HG03064 (cell line): ENCODE data around the gene MRGPRF.

Experiments
- ATAC-seq: cut with Tn5 transposase; IDR thresholded peaks from one replicate; pipeline ENCODE4 v1.9.1; 2021; ENCODE audit warnings: low read depth; ENCODE audit not compliant: unreplicated experiment

The MRGPRF gene

DNA sequence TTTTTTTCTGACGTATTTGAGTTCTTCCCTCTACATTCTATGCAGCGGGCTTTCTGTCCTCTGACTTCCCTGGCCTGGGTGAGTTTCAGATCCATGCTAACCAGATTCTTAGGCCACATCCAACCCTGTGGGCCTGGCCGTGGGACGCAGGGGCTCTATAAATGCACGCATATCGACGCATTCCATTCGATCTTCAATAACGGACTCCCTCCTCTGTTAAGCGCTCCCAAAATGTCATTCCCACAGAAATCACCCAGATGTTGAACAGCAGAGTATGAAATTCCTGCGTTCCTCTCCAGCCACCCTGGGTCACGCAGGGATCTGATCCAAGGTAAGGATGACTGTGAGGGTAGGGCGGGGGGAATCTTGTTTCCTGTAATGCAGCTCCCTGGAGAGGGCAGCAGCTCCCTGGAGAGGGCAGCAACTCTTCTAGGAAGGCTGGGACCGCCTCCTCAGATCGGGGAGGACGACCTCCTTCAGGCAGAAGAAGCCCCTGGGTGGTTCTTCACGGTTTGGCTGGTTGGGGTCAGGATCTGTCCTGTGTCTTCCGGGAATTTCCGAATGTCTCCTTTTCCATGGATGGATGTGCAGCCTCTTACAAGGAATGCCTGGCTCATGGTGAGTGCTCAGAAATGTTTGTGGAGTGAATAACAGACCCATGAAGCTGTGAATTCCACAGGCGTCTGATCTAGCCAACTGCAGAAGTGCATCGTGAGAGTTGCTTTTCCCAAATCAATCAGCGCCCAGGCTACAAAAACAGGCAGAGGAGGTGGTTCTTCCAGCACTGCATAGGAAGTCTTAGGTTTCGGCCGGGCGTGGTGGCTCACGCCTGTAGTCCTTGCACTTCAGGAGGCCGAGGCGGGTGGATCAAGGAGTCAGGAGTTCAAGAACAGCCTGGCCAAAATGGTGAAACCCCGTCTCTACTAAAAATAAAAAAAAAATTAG, 44.5 kb downstream of the MRGPRF start:
- ATAC-seq, result no peak

DNA sequence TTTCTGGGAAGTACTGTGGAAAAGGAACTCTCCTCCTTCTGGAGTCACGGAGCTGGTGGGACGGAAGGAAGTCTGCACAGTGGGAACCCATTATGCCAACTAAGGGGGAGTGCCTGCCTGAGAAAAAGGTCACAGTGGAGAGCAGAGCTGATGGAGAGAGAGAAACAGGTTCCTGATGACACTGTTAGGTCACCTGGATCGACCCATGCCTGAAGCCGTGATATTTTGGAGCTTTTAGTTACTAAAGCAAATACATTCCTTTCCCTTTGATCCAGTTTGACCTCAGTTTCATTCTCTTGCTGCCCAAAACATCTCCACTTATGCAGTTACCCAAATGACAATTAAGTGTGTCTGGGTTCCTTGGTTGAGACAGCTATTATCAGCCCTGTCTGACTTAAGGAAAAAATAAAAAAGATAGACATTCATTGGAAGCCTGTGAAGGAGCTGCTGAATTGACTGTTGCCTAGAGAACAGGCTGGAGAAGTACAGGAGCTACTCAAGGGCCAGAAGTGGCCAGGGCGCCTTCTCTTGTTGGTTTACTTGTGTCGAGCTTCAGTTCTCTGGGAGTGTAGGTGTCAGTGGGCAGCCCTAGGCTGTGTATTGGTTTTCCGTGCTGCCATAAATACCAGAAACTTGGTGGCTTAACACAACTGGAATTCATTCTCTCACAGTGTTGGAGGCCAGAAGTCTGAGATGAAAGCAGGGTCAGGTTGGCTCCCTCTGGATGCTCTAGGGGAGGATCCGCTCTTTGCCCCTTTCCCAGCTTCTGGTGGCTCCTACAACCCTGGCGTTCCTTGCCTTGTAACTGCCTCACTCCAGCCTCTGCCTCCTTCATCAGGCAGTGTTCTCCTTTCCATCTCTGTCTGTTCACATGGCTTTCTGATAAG, 45.9 kb downstream of the MRGPRF start:
- ATAC-seq, result no peak

DNA sequence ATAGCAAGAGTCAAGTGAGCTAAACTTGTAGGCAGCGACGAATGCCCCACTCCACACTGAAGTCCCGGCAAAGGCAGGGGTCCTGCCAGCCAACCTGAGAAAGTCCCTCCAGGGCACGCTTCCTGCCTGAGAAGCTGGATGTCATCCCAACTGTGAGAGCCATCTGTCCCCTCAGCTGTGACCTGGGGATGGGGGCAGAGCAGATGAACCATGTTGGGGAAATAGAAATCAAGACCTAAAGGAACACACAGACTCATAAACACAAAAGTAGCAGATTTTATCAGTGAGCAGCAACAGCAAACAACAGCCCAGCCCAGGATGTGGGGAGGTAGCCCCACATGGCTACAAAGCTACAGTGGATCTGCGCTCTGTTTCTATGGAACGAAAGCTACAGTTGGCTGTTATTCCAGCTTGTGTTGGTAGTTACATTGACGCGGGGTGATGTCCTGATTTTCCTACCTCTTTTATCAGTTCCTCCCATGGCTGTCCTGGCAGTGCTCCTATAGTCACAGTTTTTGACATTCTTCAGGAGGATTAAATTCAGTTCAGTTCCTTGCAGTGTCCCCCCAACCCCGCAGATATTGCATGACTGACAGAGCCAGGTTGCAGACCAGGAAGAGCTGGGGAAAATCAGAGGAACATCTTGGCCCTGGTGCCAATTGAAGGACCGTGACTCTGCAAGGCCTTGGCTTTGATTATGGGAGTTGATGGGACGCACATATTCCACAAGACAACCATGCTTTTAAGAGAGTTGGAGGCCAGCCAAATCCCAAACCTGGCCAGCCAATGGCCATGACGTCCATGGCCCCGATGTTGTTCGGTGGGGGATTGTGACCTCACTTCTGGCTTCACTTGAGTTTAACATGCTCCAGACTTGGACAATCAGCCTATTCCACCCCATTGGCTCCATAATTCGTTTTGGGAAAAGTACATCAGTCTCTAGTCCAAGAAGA, 46.9 kb downstream of the MRGPRF start:
- ATAC-seq, result no peak

DNA sequence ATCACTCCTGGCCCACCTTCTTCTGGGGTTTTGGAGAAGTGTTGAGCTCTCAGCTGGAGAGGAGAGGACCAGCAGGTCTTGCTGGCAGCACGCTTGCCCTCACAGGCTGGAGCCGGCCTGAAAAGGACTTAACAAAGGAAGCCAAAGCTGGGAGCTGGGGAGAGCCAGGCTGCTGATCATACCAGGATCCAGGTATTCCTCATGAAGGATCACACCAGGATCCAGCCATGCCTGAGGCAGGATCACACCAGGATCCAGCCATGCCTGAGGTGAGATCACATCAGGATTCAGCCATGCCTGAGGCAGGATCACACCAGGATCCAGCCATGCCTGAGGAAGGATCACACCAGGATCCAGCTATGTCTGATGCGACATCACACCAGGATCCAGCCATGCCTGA, 49.3 kb downstream of the MRGPRF start:
- no peak for ATAC-seq

DNA sequence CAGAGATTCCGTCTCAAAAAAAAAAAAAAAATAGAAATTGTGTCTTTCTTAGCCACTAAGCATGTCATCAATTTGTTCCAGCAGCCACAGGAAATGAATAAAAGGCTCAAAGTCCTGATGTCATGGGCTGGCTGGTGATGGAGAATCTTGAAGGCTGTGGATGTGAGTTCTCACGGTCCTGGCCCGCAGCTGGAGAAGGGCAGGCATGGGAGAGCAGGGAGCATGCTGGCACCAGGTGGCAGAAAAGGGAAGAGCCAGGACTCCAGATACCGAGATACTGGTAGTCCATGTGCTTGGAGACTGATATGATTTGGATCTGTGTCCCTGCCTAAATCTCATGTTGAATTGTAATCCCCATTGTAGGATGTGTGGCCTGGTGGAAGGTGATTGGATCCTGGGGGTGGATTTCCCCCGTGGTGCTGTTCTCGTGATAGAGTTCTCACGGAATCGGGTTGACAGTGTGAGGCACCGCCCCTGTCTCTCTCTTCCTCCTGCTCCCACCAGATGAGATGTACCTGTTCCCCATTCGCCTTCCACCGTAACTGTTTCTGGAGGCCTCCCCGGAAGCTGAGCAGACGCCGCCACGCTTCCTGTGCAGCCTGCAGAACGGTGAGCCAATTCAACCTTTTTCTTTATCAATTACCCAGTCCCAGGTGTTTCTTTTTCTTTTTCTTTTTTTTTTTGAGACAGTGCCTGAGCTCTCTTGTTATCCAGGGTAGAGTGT, 50.4 kb downstream of the MRGPRF start:
- no peak for ATAC-seq

DNA sequence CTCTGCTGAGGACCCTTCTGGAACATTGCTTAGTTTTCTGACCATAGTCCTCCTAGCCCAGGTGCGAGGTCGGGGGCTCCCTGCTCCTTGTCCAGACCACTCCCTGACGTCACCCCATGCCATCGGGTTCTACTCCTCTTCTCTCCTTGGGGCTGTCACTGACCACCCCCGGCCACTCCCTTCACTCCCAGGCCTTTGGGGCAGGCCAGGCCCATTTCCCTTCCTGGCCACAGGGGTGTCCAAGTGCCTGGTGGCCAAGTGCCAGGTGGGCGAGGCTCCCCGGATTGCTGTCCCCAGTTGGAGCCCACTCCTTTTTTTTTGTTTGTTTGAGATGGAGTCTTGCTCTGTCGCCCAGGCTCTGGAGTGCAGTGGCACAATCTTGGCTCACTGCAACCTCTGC, 51.8 kb downstream of the MRGPRF start:
- no peak for ATAC-seq

DNA sequence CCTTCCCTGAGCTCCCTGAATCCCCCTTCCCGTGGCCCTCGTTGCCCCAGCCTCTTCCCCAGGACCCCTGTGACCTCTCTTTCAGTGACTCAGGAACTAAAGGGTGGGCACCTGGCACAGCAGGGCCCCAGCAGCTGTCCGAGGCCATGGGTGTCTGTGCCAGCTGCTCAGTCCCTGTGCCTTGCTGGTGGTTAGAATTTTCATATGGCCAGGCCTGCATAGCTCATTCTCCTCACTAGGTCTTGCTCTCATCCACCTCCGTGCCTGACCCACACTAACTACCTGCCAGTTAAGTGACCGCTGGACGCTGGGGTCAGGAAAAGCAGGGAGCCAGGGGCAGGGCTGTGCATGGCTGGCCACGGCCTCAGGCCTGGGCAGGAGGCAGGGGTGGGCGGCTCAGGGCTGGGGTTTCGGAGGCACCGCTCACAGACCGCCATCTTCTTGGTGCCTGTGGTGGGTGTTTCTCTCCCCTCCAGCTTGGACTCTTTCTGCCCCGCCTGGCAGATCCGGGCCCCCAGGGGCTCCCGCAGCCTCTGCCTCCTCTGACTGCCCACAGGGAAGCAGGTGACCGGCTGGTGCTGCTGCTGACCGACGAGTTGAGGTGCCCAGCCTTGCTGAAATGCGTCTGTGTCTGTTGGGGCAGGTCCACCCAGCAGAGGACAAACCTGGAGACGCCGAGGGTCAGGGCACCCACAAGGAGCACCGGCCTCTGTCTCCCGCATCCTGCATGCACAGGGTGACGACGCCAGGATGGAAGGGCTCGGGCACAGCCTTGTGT, 52.6 kb downstream of the MRGPRF start:
- no peak for ATAC-seq

DNA sequence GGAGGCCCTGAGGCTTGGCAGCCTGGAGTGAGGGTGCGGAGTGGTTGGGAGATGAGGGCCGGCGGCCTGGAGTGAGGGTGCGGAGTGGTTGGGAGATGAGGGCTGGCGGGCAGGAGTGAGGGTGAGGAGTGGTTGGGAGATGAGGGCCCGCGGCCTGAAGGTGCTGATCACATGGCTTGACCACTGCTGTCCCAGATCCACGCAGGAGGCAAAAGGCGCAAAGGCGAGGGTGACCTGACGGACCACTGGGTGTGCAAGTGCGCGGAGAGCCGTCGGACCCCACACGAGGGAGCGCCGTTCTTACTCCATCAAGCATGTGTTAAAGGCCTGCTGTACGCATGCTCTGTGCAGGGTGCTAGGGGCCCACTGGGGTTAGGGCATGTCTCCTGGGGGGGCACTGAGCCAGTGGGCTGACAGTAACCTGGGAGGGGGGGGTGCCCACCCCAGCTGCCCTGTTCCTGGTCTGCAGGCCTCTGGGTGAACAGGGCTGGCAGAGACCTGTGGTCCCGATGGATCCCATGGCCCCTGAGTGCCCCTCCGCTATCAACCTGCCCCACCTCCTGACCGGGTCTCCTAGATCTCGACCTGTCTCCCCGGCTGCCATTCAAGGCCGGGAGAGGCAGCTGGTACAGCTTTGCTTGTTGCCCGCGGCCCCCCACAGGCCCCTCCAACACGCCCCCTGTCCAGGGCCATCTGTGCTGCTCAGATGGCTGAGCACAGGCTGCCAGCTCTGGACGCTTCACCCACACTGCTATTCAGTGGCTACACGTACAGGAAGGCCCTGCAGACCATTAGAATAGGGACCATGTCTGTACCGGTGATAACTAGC, 53.4 kb downstream of the MRGPRF start:
- ATAC-seq, result no peak

DNA sequence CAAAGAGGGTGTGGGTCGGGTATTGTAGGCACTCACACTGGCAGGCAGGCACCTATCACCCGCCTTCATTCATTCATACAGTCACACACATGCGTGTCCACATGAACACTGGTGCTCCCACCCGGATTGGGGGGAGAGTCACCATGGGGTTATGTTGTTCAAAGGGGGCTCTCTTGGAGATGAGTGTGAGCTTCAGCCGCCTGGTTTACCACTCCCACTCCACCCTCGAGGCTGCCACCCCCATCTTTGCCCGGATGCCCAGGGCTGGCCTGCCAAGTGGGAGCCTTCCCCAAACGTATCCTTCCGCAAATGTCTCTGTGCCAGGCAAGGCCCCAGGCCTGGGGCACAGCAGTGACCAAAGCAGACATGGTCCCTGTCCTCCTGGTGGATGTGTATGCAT, 54.8 kb downstream of the MRGPRF start:
- ATAC-seq, result no peak

DNA sequence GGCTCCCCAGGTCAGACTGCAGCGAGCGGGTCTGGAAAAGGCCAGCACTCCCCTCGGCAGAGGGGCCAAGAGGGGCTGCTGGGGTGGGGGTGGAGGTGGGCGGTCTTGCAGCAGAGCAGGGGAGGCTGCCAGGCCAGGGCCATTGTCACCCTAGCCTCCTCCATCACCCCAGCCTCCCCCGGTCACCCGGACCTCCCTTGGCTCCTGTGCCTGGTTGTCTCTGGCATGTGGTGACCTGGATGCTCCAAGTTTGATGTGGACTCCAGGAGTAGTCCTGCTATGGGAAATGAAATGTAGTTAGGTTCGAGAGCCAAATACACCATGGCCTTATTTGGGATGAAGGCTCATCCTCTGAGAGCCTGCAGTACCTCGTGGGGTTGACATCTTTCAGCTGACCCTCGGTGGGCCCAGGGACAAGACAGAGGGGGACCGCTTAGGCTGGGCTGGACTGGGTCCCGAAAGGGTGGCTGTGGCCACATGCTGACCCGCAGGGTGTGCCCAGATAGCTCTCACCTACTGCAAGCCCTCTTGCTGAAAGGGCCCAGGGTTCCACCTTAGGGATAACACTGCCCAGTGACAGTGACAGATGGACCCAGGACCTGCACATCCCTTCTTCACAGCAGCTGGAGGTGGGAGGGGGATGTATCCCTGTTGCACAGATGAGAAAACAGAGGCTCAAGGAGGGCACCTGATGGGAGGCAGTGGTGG, 56.3 kb downstream of the MRGPRF start:
- ATAC-seq, result no peak

DNA sequence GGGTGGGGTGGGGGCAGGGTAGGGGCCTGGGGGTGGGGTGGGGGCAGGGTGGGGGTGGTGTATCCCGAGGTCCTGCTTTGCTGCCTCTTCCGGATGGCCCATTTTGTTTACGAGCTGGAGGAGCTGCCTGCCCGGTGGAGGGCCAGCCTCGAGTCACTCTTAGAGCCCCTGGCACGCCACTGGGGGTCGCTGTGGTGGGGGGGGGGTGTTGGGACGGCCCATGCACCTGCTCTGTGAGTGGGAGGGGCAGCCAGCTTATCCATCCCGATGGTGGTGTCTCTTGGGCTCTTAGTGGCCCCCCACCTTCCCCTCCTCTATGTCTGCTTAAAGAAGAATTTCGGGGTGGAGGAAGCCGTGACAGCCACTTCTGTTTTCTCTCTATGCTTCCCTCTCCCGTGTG, 56.9 kb downstream of the MRGPRF start:
- ATAC-seq, result no peak

DNA sequence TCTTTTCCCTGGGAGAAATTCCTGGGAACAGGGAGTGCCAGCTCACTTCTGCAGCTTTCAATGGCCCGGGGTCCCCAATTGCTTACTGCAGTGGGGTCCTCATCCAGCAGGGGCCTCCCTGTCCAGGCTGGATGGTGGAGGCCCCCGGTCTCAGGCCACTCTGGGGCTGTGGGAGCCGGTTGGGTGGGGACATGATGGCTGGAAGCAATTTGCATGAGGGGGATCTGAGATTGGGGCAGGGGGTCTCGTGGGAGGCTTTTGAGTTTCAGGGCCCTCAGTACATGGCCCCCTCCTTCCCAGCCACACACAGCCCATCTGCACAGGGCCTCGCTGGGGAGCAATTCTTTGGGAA, 57.5 kb downstream of the MRGPRF start:
- ATAC-seq, result no peak

DNA sequence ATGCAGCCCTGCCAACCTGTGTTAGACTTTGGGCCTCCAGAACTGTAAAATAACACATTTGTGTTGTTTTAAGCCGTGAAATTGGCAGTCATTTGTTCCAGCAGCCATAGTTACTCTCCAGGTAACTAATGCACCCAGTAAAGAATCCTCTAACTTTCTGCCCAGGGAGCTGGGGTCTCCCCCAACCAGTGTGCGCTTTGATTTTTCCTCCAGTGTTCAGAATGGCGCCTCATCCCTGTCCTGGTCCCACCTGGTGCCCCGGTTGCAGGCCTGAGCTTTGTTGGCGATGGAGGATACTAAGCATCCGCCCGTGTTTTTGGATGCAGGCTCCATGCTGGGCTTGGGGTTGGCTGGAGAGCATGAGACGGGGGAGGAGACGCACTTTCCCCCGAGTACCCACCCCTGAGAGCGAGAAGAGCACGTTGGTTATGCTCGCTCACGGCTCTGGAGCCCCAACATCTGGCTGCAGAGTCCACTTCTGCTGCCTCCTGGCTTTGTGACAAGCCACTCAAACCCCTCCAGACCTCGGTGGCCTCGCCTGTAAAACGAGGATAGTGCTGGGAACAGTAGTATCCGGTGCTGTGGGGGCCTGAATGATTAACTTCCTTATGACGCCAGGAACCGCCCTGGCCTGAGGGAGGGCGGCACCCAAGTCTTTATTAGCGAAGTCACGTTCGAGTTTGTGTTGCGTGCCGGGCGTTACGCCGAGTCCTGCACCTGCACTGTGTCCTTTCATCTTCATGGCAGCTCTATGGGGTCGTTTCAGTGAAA, 58.0 kb downstream of the MRGPRF start:
- no peak for ATAC-seq
